Measurements from ENCODE around the gene FBXO15. TPM values are rescaled to one million over a fixed set of nuclear protein-coding genes. Genes with fewer than 3 reads are reported as not detected.

The FBXO15 gene
- total and polyA plus RNA-seq, 2 donors (not counting 1 experiment from before 2014, with no cell fraction given): 0.77 to 0.83 TPM

DNA sequence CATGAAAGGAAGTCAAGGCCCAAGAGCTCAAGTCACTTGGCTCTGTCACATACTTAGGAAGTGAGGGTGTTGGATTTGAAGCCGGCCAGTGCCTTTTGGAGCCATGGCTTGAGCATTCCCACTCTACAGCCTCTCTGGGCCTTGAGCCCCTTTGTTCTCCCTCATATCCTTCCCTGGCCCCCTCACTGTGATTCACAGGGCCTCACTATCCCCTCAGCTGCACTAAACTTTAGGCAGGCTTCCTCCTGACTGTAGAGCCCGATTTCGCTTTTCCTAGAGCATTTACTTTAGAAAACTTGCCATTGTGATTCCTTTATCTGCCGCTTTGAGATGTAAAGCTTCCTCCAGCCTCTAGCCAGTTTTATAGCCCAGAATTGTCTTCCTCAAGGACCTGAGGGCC, 107.6 kb downstream of the FBXO15 start:
- Histone ChIP-seq H3K4me3 (replicated peaks in 1 of 4; ENCODE audit: control extremely low read depth in 1 of 4, insufficient read depth in 1 of 4, low read depth in 3 of 4, low read length in 4 of 4) (no peak overlapping the region), H4K20me1 (ENCODE audit: control insufficient read depth, extremely low read depth, insufficient read depth, low read length) (no peaks in the 10 kb centered on the region), H3K79me2 (ENCODE audit: control insufficient read depth, insufficient read depth, low read length) (no peaks in the 10 kb centered on the region), H3K4me1 (ENCODE audit: control insufficient read depth, extremely low read depth, insufficient read depth, low read length) (no peaks in the 10 kb centered on the region), H3K27me3 (ENCODE audit: control insufficient read depth, insufficient read depth, low read length) (no peaks in the 10 kb centered on the region), H3K27ac (ENCODE audit: insufficient read depth, low read length) (no peak overlapping the region), H2AFZ (ENCODE audit: low read length) (no peak overlapping the region), H3K9me3 (ENCODE audit: control insufficient read depth, insufficient read depth, low read depth, low read length) (no peaks in the 10 kb centered on the region), H3K4me2 (ENCODE audit: extremely low read depth, insufficient read depth, low read length) (no peak overlapping the region), H3K36me3 (ENCODE audit: control insufficient read depth, insufficient read depth, low read length) (no peaks in the 10 kb centered on the region), H3K9ac (ENCODE audit: insufficient read depth, low read length) (no peak overlapping the region)
- DNase-seq (ENCODE audit: low read depth in 2 of 2): no peak
- TF ChIP-seq CTCF (conservative IDR thresholded peaks at IDR 0.05 in 1 of 2, IDR thresholded peaks at IDR 0.05 in 1 of 2; ENCODE audit: low read depth in 1 of 2, low read length in 2 of 2): no peak
- TF ChIP-seq EZH2 (IDR thresholded peaks at IDR 0.05; ENCODE audit: low read length, missing control alignments): no peak

DNA sequence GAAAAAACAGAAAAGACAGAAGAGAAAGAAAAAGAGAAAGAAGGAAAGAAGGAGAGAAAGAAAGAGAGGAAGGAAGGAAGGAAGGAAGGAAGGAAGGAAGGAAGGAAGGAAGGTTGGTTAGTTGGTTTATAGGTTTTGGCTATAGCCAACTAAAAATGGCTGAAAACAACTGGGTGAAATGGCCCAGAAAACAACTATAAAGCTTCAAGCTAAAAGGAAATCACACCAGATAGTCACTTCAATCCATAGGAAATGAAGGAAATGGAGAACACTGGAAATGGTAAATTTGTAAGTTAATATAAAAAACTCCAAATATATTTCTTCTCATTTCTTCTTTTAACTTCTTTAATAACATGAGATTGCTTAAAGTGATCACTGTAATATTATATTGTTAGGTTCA, 118.5 kb downstream of the FBXO15 start:
- no peaks in the 10 kb centered on the region for H3K79me2 ChIP-seq (ENCODE audit: control insufficient read depth, insufficient read depth, low read length)
- no peaks in the 10 kb centered on the region for H3K36me3 ChIP-seq (ENCODE audit: control insufficient read depth, insufficient read depth, low read length)
- H4K20me1 ChIP-seq (ENCODE audit: control insufficient read depth, extremely low read depth, insufficient read depth, low read length): no peaks in the 10 kb centered on the region
- no peaks in the 10 kb centered on the region for H3K27me3 ChIP-seq (ENCODE audit: control insufficient read depth, insufficient read depth, low read length)
- H3K9me3 ChIP-seq (ENCODE audit: control insufficient read depth, insufficient read depth, low read depth, low read length): no peaks in the 10 kb centered on the region
- DNase-seq (ENCODE audit: low read depth in 2 of 2): no peak
- H2AFZ ChIP-seq (ENCODE audit: low read length): no peak overlapping the region
- no peak overlapping the region for H3K4me2 ChIP-seq (ENCODE audit: extremely low read depth, insufficient read depth, low read length)
- TF ChIP-seq EZH2 (IDR thresholded peaks at IDR 0.05; ENCODE audit: low read length, missing control alignments) (no peak), CTCF (conservative IDR thresholded peaks at IDR 0.05 in 1 of 2, IDR thresholded peaks at IDR 0.05 in 1 of 2; ENCODE audit: low read depth in 1 of 2, low read length in 2 of 2) (no peak)
- H3K4me1 ChIP-seq (ENCODE audit: control insufficient read depth, extremely low read depth, insufficient read depth, low read length): no peaks in the 10 kb centered on the region
- no peak overlapping the region for H3K9ac ChIP-seq (ENCODE audit: insufficient read depth, low read length)
- H3K4me3 ChIP-seq (replicated peaks in 1 of 4; ENCODE audit: control extremely low read depth in 1 of 4, insufficient read depth in 1 of 4, low read depth in 3 of 4, low read length in 4 of 4): no peak overlapping the region
- no peak overlapping the region for H3K27ac ChIP-seq (ENCODE audit: insufficient read depth, low read length)

Other genes starting within 250 kb of the FBXO15 start
- gene TIMM21, start 689 bp upstream of the FBXO15 start, total RNA-seq: 20.1 and 21.6 TPM in 2 replicates
- 36.6 and 52.0 TPM in 2 replicates for gene TIMM21, start 689 bp upstream of the FBXO15 start, polyA plus RNA-seq
- gene CYB5A, start 144.1 kb upstream of the FBXO15 start, total RNA-seq: 63.4 and 113 TPM in 2 replicates
- 111 and 150 TPM in 2 replicates for gene CYB5A, start 144.1 kb upstream of the FBXO15 start, polyA plus RNA-seq
- not detected in 2 replicates for gene C18orf63, start 168.0 kb upstream of the FBXO15 start, total RNA-seq
- gene C18orf63, start 168.0 kb upstream of the FBXO15 start, polyA plus RNA-seq: not detected in 2 replicates

All from fibroblast of lung (primary cell).